ENCODE data around the gene SMG5.
A peak's percentile ranks its signal among the peaks of the same experiment; 100 is the strongest.

The SMG5 gene

GRCh38 chr1:156310962-156311361 lies 28.3 kb upstream of the SMG5 start:
- TF ChIP-seq FOXP2 (optimal IDR thresholded peaks at IDR 0.05; ENCODE audit: borderline replicate concordance, extremely low read depth, extremely low read length, insufficient read depth) (no peak), POLR2AphosphoS5 (IDR thresholded peaks at IDR 0.05; ENCODE audit: low read depth, low read length) (peak; percentile 31)

- TF ChIP-seq FOXP2 (optimal IDR thresholded peaks at IDR 0.05; ENCODE audit: borderline replicate concordance, extremely low read depth, extremely low read length, insufficient read depth) (no peak), SIN3A (IDR thresholded peaks at IDR 0.05; ENCODE audit: borderline replicate concordance, insufficient read depth, low read length) (no peak), POLR2AphosphoS5 (IDR thresholded peaks at IDR 0.05; ENCODE audit: low read depth, low read length) (no peak), TAF1 (IDR thresholded peaks at IDR 0.05; ENCODE audit: borderline replicate concordance, insufficient read depth, low read length) (no peak)
- TF ChIP-seq, protein P1, sequence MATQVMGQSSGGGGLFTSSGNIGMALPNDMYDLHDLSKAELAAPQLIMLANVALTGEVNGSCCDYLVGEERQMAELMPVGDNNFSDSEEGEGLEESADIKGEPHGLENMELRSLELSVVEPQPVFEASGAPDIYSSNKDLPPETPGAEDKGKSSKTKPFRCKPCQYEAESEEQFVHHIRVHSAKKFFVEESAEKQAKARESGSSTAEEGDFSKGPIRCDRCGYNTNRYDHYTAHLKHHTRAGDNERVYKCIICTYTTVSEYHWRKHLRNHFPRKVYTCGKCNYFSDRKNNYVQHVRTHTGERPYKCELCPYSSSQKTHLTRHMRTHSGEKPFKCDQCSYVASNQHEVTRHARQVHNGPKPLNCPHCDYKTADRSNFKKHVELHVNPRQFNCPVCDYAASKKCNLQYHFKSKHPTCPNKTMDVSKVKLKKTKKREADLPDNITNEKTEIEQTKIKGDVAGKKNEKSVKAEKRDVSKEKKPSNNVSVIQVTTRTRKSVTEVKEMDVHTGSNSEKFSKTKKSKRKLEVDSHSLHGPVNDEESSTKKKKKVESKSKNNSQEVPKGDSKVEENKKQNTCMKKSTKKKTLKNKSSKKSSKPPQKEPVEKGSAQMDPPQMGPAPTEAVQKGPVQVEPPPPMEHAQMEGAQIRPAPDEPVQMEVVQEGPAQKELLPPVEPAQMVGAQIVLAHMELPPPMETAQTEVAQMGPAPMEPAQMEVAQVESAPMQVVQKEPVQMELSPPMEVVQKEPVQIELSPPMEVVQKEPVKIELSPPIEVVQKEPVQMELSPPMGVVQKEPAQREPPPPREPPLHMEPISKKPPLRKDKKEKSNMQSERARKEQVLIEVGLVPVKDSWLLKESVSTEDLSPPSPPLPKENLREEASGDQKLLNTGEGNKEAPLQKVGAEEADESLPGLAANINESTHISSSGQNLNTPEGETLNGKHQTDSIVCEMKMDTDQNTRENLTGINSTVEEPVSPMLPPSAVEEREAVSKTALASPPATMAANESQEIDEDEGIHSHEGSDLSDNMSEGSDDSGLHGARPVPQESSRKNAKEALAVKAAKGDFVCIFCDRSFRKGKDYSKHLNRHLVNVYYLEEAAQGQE (IDR thresholded peaks at IDR 0.05; ENCODE audit: insufficient read depth in 1 of 2, low read depth in 2 of 2, low read length in 2 of 2), result no peak
Measured at GRCh38 chr1:156308078-156308477, 25.5 kb upstream of the SMG5 start.

DNA sequence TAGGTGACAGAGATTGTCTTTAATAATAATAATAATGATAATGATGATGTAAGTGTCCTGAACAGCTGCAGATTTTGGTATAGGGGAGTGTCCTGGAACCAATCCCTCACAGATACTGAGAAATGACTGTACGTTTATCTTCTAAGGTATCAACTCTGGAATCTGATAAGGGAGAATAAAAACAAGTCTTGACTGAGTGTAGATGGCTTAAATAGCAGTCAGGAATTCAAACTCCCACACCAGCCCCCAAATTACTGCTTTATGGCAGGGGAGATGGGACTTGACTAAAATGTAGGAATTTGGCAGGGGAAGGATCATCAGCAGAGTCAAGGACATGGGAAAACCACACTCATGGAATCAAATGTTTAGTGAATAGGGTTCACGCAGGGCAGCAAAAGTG lies 22.6 kb upstream of the SMG5 start:
- TF ChIP-seq, protein P1 (IDR thresholded peaks at IDR 0.05; ENCODE audit: insufficient read depth in 1 of 2, low read depth in 2 of 2, low read length in 2 of 2), result no peak
- no peak for TF ChIP-seq TAF1 (IDR thresholded peaks at IDR 0.05; ENCODE audit: borderline replicate concordance, insufficient read depth, low read length)
- no peak for TF ChIP-seq SIN3A (IDR thresholded peaks at IDR 0.05; ENCODE audit: borderline replicate concordance, insufficient read depth, low read length)
- no peak for TF ChIP-seq POLR2AphosphoS5 (IDR thresholded peaks at IDR 0.05; ENCODE audit: low read depth, low read length)
- no peak for TF ChIP-seq FOXP2 (optimal IDR thresholded peaks at IDR 0.05; ENCODE audit: borderline replicate concordance, extremely low read depth, extremely low read length, insufficient read depth)

DNA sequence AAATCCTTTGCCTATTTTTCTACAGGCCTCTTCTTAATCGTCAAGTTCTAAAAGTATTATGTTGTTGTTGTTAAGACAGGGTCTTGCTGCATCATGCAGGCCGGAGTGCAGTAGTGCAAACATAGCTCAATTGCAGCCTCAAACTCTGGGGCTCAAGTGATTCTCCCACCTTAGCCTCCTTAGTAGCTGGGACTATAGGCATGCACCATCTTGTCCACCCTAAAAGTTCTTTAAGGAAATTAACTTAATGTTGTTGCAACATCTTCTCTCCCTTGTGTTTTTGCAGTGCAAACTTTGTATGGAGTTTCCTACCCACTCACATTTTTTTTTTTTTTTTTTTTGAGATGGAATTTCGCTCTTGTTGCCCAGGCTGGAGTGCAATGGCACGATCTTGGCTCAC lies 20.6 kb upstream of the SMG5 start:
- TF ChIP-seq FOXP2 (optimal IDR thresholded peaks at IDR 0.05; ENCODE audit: borderline replicate concordance, extremely low read depth, extremely low read length, insufficient read depth) (no peak), SIN3A (IDR thresholded peaks at IDR 0.05; ENCODE audit: borderline replicate concordance, insufficient read depth, low read length) (no peak), POLR2AphosphoS5 (IDR thresholded peaks at IDR 0.05; ENCODE audit: low read depth, low read length) (no peak), TAF1 (IDR thresholded peaks at IDR 0.05; ENCODE audit: borderline replicate concordance, insufficient read depth, low read length) (no peak)
- TF ChIP-seq, protein P1 (IDR thresholded peaks at IDR 0.05; ENCODE audit: insufficient read depth in 1 of 2, low read depth in 2 of 2, low read length in 2 of 2), result no peak

- no peak for TF ChIP-seq POLR2AphosphoS5 (IDR thresholded peaks at IDR 0.05; ENCODE audit: low read depth, low read length)
- TF ChIP-seq, protein P1 (IDR thresholded peaks at IDR 0.05; ENCODE audit: insufficient read depth in 1 of 2, low read depth in 2 of 2, low read length in 2 of 2), result no peak
- TF ChIP-seq SIN3A (IDR thresholded peaks at IDR 0.05; ENCODE audit: borderline replicate concordance, insufficient read depth, low read length), result no peak
- no peak for TF ChIP-seq FOXP2 (optimal IDR thresholded peaks at IDR 0.05; ENCODE audit: borderline replicate concordance, extremely low read depth, extremely low read length, insufficient read depth)
- TF ChIP-seq TAF1 (IDR thresholded peaks at IDR 0.05; ENCODE audit: borderline replicate concordance, insufficient read depth, low read length), result no peak
Measured at GRCh38 chr1:156298852-156299357, 16.3 kb upstream of the SMG5 start, which contains the start of gene VHLL. TSS of gene VHLL (minus strand) at chr1:156299307. CDS start at chr1:156299189, 118 bp downstream.
